ENCODE data around the gene KIRREL3.

The KIRREL3 gene

DNA sequence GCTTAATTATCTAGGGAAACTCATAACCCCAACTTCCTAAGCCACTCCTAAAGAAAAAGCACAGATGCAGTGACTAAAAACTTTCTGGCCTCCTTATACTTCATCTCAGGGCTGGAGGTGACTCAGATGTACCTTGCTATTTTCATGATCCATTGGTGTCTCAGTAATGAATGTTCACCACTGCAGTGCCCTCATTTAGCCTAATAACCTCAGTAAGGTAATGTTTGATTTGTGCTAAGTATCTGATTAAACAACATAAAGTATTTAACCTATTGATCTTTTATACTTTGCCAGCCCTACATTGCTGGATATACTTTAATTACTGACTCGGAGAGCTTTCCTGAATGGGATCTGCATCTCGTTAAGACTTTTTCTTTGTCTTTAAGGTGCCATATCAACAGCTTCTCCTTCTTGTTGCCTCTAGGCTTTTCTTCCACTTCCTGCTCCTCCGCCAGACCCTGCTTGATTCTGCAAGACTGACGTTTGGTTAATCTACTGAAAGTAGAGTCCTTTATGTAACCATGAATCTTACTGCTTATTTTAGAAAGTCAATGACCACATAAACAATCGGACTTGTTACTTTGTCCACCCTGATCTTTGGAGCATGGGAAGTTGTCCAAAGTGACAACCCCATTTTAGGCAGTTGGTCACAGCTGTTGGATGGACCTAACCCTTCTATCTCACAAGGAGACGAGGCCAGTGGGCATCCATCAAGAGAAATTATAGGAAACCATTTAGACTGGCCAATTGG is 342.1 kb downstream of the KIRREL3 start:
- DNase-seq: no peak

- DNase-seq: no peak
Measured at GRCh38 chr11:126655807-126656128, 344.8 kb downstream of the KIRREL3 start.

DNA sequence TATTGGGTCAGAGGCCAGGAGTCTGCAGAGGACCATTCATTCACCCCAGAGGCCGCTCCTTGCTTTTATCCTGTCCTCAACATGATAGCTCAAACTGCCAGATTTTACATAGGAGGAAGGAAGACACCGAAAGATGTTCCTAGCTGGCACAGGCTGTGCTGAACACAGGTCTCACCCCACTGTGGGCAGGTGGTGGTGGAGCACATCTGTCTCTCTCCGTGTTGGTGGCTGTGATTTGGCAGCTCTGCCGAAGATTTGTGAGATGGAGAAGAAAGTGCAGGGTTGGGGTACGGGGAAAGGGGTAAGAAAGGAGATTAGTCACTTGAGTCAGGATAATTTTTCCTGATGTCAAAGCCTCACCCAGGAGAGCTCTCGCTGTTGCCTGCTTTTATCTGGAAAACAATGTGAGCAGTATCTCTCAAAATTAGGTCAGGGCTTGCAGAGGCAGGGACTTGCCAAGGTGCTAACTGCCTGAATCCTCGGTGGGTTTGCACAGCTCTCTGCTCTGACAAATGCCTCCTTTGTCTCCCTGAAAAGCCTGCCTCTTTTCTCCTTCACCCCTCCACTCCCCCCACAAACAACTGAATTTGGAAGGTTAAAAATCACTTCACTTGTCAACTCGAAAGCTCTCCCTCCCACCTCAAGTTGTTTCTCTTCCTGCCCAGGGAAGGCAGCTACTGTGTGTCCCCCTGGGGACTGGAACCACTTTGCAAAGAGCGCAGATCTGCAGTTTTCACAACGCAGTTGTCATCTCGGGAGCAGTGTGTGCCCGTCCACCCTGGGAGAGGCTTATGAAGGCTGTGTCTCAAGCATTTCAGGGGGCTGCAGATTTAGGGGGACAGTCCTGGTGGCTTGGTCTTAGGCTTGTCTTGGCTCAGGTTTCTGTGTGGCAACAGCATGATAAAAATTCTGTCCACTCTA is 345.4 kb downstream of the KIRREL3 start:
- DNase-seq: no peak

DNA sequence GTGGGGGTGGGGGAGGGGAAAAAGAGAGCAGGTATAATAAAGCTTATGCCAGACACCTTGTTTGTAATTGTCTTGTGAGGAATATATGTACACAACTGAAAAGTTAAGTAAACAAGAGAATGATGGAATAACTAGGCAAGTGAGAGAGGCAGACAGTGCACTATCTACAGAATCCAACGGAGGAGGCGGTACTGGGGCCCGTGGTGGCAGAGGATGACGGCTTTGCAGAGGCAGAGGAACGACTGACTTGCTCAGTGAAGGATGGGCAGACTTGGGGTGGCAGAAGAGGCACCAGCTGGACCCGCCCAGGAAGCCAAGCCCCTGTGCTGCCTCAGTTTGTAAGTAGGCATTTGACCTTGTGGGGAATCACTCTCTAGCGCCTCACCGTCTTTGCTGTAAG is 347.5 kb downstream of the KIRREL3 start:
- no peak for DNase-seq

DNA sequence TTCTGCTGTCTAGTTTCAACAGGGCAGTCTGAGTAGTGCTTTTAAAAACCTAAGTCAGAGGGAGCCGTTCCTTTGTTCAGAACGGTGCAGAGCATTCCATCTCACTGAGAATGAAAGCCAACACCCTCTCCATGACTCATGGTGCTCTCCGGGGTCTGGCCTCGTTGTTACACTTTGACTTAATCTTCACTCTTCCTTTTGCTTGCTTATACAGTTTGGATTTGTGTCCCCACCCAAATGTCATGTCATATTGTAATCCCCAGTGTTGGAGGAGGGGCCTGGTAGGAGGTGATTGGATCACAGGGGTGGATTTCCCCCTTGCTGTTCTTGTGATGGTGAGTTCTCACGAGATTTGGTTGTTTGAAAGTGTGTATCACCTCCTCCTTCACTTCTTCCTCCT is 352.8 kb downstream of the KIRREL3 start:
- no peak for DNase-seq

- DNase-seq: no peak
Measured at GRCh38 chr11:126646701-126647557, 353.6 kb downstream of the KIRREL3 start.

GRCh38 chr11:126645186-126645585 is 355.4 kb downstream of the KIRREL3 start:
- no peak for DNase-seq

- DNase-seq: no peak
Measured at GRCh38 chr11:126640186-126640585, 360.4 kb downstream of the KIRREL3 start.

- no peak for DNase-seq
Measured at GRCh38 chr11:126639692-126640091, 360.9 kb downstream of the KIRREL3 start.

DNA sequence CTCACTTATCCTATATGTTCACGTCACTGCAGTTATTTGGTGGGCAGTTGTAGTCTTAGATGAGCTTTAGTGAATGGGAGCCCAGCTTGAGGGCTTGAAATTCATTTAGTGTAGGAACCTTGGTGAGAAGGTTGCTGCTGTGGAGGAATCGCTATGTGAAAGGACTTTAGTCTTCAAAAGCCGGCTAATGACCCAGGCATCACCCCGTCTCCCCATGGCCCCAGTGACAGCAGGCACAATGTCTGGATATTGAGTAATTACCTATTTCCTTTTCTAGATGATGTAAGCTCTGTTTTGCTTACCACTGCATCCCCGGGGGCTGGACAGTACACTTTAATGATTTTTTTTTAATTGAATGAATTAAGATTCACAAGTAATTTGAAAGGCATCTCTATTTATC is 361.9 kb downstream of the KIRREL3 start:
- DNase-seq: no peak

DNA sequence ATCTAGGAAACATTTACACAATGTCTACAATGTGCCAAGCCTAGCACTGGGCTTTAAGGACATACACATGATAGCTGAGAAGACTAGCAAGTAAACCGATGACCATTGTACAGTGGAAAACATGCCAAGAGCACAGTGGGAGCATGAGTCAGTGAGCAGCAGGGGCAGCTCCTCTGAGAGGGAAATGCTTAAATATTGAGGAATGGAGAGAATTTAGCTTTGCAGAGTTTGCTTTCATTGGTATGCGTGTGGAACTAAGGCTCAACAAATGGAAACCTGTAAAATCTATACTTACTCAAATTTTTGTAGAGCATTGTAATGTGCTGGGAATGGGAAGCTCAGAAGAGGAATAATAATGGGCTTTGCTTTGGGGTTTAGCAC is 362.8 kb downstream of the KIRREL3 start:
- DNase-seq: no peak

DNA sequence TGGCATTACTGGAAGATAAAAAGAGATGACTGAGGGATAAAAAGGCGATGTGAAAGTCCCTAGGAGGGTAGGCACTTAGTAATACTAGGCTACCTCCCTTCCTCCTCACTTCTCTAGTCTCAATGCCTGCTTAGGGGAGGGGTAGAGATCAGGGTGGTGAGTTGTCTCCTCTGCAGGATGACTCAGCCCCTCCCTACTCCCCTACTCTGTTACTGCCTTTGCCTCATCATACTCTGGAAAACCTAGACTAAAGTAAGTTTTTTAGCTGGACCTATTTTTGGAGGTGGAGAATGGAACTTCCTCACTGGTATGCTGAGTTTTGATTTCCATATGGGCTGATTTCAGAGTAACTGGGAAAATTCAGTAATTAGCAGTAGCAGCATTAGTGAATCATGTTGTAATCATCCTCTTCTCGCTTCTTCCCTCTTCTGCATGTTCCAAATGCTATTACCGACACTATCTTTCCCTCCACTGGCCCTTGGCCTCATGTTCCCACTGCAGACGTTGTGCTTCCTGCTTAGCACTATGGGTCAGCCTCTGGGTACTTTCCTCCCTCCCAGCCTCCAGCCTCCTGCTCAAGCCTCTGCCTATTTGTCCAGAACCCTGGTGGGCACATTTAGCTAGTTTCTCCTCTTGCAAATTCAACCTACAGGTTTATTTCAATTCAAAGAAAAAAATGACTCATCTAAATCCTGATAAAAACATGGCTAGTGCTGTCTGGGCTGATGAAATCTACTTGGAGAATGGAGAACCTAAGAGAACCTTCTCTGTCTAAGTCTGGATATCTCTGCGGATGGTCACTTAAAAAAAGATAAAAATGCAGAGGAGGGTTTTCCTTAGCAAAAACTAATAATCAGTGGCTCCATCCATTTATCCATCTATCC is 363.4 kb downstream of the KIRREL3 start:
- DNase-seq: no peak

DNA sequence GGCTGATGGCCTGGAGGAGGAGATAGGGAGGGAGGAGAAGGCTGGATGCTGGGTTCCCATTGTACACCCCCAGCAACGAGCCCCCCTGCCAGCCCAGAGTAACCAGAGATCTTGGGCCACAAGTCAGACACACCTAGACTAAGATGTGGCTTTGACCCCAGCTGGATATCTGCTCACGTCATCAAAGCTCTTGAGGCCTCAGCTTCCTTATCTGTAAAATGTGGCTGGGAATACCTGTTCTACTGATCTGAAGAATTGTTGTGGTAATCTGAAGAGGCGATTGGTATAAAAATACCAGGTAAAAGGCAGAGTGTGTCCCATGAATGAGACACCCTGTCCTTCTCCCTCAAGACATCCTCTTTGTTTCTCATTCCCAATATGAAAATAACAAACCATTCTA is 365.1 kb downstream of the KIRREL3 start:
- DNase-seq: no peak

DNA sequence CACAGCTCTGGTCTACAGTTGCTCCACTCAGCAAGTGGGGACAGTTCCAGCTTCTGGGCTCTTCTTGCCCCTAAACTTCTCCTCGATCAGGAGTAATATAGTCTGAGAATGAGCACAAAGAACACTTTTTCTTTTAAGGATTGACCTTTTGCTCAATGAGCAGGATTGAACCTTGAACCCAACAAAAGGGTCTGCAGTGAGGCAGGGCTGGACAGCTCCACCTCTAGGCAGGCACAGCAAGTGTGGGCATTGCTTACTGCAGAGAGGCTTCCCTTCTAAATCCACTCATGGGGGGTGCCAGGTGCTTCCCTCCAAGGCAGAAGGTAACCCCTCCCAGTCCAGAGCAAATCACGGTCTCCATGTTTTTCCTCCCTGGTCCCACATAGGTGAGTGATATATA is 365.6 kb downstream of the KIRREL3 start:
- DNase-seq: no peak

- DNase-seq: no peak
Measured at GRCh38 chr11:126633330-126633729, 367.2 kb downstream of the KIRREL3 start.

- no peak for DNase-seq
Measured at GRCh38 chr11:126630893-126631798, 369.4 kb downstream of the KIRREL3 start.

DNA sequence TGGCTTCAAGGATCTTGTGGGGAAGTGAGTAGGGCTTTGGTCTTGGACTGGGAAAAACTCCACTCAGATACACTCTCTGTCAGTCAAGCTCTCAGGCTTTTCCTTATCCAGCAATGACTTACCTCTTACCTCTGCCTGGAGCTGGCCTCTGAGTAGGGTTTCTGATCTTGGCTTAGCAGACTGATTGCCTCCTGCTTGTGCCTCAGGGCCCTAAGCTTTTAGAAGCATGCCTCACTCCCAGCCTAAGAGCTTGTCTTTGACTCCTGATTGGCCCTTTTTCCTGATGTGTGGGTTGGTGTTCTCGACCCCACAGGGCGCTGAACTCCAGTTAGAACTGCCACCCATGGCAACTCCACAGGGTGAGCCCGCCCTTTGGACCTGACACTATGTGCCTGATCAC is 370.1 kb downstream of the KIRREL3 start:
- no peak for DNase-seq

DNA sequence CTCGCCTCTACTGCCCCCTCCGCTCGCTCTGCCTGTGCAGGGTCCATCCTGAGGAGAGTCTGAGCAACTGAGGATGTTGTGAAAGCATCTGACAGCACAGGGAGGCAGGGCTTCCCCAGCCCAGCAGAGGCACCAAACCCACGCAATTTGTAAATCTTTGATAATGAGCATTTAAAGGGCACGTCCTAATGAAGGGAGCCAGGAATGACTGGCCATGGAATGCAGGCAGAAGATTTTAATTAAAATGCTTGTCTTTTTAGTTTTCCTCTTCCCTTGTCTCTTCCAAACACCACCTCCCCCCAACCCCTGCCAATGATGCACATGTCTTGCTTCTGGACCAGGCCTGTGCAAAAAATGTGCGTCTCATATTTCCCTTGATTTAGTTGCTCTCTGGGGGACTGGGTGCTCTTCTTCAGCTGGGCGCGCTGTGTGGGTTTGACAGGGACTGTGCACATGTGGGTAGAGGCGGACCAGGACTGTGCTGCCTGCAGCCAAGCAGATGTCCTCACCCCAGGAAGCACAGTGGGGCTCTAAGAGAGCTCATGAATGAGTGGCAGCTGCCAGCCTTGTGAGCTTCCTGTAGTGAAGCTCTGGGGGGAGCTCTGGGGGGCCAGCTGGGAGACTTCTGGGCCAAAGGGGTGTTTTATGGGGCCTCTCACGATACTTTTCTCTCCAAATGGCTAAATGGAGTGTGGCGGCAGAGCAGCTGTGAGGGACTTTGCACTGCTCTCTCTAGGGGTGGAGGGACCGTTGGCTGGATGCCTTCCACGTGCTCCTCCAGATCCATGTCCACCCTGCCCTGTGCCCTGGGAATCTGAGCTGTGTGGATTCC is 371.6 kb downstream of the KIRREL3 start:
- no peak for DNase-seq

- no peak for DNase-seq
Measured at GRCh38 chr11:126628450-126628789, 372.1 kb downstream of the KIRREL3 start.

DNA sequence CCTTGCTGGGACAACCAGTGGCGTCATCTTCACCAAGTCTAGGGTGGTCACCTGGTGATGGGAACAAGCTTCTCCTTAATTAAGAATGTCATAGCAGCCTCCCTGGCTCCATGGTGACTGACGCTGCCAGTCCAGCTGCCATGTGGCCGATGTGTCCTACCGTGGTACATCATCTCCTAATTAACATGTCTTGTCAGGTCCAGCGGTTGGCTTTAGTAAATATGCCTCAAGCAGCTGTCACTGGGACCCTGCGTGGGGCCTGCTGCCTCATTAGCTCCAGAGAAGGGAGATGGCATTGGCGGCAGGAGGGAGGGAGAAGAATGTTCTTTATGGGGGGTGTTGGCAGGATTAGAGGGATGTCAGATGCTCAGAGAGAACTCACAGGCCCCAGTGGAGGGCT is 373.1 kb downstream of the KIRREL3 start:
- DNase-seq: no peak

All from stimulated activated naive CD4-positive, alpha-beta T cell (primary cell).